ENCODE results near the gene GHR.

GHR gene

DNA sequence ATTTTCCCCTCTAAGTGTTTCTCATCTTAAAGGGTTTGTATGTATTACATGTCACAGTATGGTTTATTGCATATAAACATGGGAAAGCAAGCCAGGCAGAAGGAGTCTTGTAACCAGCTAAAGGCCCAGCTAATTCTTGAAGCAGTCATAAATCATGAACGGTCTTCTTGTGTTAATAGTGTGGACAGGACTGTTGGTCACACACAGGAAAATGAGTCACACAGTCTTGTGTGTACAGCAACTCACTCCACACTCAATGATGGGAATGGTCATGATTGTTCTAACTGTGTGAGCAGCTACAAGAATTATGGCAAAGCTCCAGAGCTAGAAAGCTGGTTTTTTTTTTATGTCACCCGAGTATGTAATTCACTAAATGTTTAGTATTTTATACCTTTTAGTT is 123.9 kb downstream of the GHR start:
- H4K20me1 ChIP-seq (ENCODE audit: insufficient read depth, low read length) = no peaks in the 10 kb centered on the region
- no peaks in the 10 kb centered on the region for H3K36me3 ChIP-seq (ENCODE audit: insufficient read depth, low read length)
- no peak overlapping the region for H3K9ac ChIP-seq (ENCODE audit: low read length)
- TF ChIP-seq, protein P1, sequence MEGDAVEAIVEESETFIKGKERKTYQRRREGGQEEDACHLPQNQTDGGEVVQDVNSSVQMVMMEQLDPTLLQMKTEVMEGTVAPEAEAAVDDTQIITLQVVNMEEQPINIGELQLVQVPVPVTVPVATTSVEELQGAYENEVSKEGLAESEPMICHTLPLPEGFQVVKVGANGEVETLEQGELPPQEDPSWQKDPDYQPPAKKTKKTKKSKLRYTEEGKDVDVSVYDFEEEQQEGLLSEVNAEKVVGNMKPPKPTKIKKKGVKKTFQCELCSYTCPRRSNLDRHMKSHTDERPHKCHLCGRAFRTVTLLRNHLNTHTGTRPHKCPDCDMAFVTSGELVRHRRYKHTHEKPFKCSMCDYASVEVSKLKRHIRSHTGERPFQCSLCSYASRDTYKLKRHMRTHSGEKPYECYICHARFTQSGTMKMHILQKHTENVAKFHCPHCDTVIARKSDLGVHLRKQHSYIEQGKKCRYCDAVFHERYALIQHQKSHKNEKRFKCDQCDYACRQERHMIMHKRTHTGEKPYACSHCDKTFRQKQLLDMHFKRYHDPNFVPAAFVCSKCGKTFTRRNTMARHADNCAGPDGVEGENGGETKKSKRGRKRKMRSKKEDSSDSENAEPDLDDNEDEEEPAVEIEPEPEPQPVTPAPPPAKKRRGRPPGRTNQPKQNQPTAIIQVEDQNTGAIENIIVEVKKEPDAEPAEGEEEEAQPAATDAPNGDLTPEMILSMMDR (IDR thresholded peaks at IDR 0.05; ENCODE audit: low read length) = no peak
- TF ChIP-seq EZH2 (IDR thresholded peaks at IDR 0.05; ENCODE audit: borderline replicate concordance, low read length) = no peak
- H2AFZ ChIP-seq (ENCODE audit: low read length) = no peak overlapping the region
- H3K4me3 ChIP-seq (ENCODE audit: low read depth, low read length, poor library complexity, severe bottlenecking) = no peak overlapping the region
- H3F3A ChIP-seq (ENCODE audit: insufficient read depth, low read length) = no peaks in the 10 kb centered on the region
- H3K4me1 ChIP-seq (ENCODE audit: insufficient read depth, low read length, severe bottlenecking) = no peaks in the 10 kb centered on the region
- no peaks in the 10 kb centered on the region for H3K9me3 ChIP-seq (ENCODE audit: low read length)
- H3K4me2 ChIP-seq (ENCODE audit: low read length) = no peak overlapping the region
- no peaks in the 10 kb centered on the region for H3K79me2 ChIP-seq (ENCODE audit: insufficient read depth, low read length)
- H3K27me3 ChIP-seq (ENCODE audit: insufficient read depth, low read length) = no peaks in the 10 kb centered on the region
- no peaks in the 10 kb centered on the region for H3K9me2 ChIP-seq (ENCODE audit: low read depth, low read length)
- H3K27ac ChIP-seq (ENCODE audit: low read depth, low read length, poor library complexity, severe bottlenecking) = no peak overlapping the region

DNA sequence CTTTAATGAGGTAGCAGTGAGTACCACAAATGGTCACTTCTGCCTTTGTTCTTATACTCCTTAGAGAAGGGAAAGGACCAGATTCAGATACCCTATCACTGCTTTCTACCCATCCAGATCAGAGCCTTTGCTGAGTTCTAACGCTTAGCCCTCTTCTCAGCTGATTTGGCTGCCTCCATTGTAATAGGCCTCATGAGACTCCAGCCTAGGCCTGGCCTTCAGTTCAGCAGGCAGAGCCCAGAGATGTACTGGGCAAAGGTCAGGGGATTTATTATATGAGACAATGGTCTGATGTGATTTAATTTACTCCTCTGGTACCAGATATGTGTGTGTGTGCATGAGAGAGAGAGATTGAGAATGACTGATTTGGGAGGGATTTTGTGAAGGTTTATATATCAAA is 124.7 kb downstream of the GHR start:
- Histone ChIP-seq H3K79me2 (ENCODE audit: insufficient read depth, low read length) (no peaks in the 10 kb centered on the region), H3K9ac (ENCODE audit: low read length) (no peak overlapping the region), H4K20me1 (ENCODE audit: insufficient read depth, low read length) (no peaks in the 10 kb centered on the region), H3K4me1 (ENCODE audit: insufficient read depth, low read length, severe bottlenecking) (no peaks in the 10 kb centered on the region), H2AFZ (ENCODE audit: low read length) (no peak overlapping the region), H3K27me3 (ENCODE audit: insufficient read depth, low read length) (no peaks in the 10 kb centered on the region), H3K4me3 (ENCODE audit: low read depth, low read length, poor library complexity, severe bottlenecking) (no peak overlapping the region), H3K36me3 (ENCODE audit: insufficient read depth, low read length) (no peaks in the 10 kb centered on the region), H3K4me2 (ENCODE audit: low read length) (no peak overlapping the region), H3F3A (ENCODE audit: insufficient read depth, low read length) (no peaks in the 10 kb centered on the region), H3K27ac (ENCODE audit: low read depth, low read length, poor library complexity, severe bottlenecking) (no peak overlapping the region), H3K9me2 (ENCODE audit: low read depth, low read length) (no peaks in the 10 kb centered on the region), H3K9me3 (ENCODE audit: low read length) (no peaks in the 10 kb centered on the region)
- TF ChIP-seq, protein P1 (IDR thresholded peaks at IDR 0.05; ENCODE audit: low read length) = no peak
- no peak for TF ChIP-seq EZH2 (IDR thresholded peaks at IDR 0.05; ENCODE audit: borderline replicate concordance, low read length)

DNA sequence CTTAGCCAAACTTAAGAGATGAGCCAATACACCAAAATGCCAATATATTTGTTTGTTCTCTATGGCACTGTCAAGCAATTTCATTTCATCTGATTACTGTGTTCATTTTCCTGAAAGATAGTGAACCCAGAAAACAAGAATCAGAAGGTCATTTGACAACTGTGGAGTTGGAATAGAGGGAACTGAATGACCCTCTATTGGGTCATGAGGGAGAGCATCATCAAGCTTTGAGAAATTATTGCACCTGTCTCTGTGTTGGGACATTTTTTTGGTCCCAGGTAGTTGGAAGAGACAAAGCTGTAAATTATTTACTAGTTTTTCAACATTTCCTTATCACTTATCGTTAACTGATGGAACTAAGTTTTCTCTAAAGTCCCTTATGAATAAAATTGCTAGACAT is 129.4 kb downstream of the GHR start:
- Histone ChIP-seq H3K9me3 (ENCODE audit: low read length) (no peaks in the 10 kb centered on the region), H3K36me3 (ENCODE audit: insufficient read depth, low read length) (no peaks in the 10 kb centered on the region), H3K79me2 (ENCODE audit: insufficient read depth, low read length) (no peaks in the 10 kb centered on the region), H3K27me3 (ENCODE audit: insufficient read depth, low read length) (no peaks in the 10 kb centered on the region), H3K4me3 (ENCODE audit: low read depth, low read length, poor library complexity, severe bottlenecking) (no peak overlapping the region), H3K27ac (ENCODE audit: low read depth, low read length, poor library complexity, severe bottlenecking) (no peak overlapping the region), H2AFZ (ENCODE audit: low read length) (no peak overlapping the region), H3K4me1 (ENCODE audit: insufficient read depth, low read length, severe bottlenecking) (no peaks in the 10 kb centered on the region), H3K9me2 (ENCODE audit: low read depth, low read length) (no peaks in the 10 kb centered on the region), H3F3A (ENCODE audit: insufficient read depth, low read length) (no peaks in the 10 kb centered on the region), H3K9ac (ENCODE audit: low read length) (no peak overlapping the region), H4K20me1 (ENCODE audit: insufficient read depth, low read length) (no peaks in the 10 kb centered on the region), H3K4me2 (ENCODE audit: low read length) (no peak overlapping the region)
- no peak for TF ChIP-seq EZH2 (IDR thresholded peaks at IDR 0.05; ENCODE audit: borderline replicate concordance, low read length)
- TF ChIP-seq, protein P1 (IDR thresholded peaks at IDR 0.05; ENCODE audit: low read length) = no peak
